Activated CD4-positive, alpha-beta T cell treated with anti-CD3 and anti-CD28 coated beads, Interleukin-2, amount 50 U/mL, for 48 hours (primary cell): Measurements from ENCODE around the gene UQCR11.

Source experiments
- DNase-seq, 2 experiments: peaks; one replicate each; pipeline ENCODE4 v3.0.0-alpha.2; 2020

UQCR11 gene

GRCh38 chr19:1566392-1567115 lies 38.7 kb downstream of the UQCR11 start:
- DNase-seq, result no peak

DNA sequence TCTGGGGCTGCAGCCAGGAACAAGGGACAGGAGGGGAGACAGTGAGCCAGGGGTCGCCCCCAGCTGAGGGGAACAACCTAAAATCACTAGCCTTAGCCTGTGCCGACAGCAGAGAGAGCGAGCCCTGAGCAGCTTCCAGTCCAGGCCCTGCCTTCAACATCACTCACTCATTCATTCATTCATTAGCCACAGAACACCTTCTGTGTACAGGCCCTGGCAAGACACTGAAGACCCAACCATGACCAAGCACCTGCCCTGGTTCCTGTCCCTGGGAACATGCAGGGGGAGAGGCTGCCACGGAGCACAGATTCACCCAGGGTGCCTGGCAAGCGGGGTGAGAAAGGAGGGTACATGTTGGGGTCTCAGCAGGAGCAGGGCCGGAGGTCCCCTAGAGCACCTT lies 42.0 kb downstream of the UQCR11 start:
- DNase-seq, result no peak

GRCh38 chr19:1561236-1561842 lies 43.9 kb downstream of the UQCR11 start:
- no peak for DNase-seq

- DNase-seq, result no peak
These were observed 44.9 kb downstream of the UQCR11 start for GRCh38 chr19:1560286-1560882.

GRCh38 chr19:1558552-1558951 lies 46.7 kb downstream of the UQCR11 start:
- no peak for DNase-seq

GRCh38 chr19:1556390-1557070 lies 48.7 kb downstream of the UQCR11 start:
- no peak for DNase-seq

DNA sequence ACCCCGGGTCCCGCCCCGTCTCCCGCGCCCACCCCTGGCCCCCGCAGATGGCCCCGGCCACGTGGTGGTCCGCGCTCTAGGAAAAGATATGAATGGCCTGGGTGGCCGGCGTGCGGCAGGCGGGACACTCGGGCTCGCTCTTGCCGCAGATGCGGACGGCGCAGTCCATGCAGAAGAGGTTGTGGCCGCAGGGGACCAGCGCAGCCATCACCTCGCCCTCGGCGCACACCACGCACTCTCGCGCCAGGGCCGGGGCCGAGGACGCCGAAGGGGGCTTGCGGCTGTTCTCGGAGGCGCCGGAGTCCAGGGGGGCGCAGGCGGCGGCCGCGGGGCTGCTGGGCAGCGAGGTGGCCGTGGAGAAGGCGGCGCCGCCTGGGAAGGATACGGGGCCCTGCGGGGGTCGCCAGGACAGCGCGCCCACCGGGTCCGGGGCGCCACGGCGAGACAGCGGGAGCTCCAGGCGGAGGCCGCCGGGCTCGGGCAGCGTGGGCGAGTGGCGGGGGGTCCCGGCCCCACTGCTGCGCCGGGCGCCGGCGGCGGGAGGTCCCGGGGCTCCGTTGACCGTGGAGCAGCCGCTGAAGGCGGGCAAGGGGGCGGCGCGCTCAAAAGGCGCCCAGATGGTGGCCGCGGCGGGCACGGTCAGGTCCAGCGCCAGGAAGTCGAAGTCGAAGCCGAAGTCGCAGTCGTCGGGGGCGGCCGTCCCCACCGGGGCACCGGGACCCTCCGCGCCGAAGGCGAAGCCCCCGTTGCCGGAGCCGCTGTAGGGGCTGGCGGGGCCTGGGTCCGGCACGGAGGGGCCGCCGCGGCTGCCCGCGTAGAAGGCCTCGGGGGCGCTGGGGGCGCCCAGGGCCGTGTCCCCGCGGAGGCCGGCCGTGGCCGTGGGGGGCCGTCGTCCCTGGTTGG lies 49.5 kb downstream of the UQCR11 start:
- DNase-seq, result no peak

- no peak for DNase-seq
These were observed 50.3 kb downstream of the UQCR11 start for GRCh38 chr19:1554968-1555367.

- no peak for DNase-seq
These were observed 51.8 kb downstream of the UQCR11 start for GRCh38 chr19:1553415-1553814.

DNA sequence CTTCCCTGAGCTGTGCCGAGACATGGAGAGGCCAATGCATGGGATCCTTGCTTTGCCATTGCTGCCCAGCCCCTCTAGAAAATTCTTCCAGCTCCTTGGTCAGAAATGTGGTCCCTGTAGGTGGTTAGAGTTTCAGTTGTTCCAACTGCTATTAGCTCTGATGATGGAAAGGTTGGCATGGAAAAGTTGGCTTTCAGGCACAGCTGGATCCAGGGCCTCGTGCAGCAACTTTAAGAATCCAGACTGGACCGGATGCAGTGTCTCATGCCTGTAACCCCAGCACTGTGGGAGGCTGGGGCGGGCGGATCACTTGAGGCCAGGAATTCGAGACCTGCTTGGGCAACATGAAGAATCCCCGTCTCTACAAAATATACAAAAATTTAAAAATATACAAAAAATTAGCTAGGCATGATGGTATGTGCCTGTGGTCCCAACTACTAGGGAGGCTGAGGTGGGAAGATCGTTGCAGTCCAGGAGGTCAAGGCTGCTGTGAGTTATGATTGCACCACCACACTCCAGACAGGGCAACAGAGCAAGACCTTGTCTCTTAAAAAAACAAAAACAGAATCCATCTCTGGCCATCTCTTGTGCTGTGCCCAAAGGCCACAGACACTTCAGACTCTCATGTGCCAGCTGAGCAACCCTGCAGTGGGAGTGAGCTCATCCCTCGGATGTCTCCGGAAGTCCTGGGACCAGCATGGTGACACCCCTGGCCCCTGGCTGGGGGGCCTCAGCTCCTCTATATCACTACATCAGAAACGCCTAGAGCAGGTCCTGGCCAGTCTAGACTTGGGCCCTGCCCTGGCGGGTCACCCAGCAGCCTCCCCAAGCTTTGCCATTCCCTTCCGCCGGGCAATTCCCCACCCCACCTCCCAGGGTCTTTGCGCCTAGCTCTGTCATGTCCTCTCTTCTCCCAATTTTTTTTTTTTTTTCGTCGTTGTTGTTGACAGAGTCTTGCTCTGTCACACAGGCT lies 53.9 kb downstream of the UQCR11 start:
- no peak for DNase-seq

DNA sequence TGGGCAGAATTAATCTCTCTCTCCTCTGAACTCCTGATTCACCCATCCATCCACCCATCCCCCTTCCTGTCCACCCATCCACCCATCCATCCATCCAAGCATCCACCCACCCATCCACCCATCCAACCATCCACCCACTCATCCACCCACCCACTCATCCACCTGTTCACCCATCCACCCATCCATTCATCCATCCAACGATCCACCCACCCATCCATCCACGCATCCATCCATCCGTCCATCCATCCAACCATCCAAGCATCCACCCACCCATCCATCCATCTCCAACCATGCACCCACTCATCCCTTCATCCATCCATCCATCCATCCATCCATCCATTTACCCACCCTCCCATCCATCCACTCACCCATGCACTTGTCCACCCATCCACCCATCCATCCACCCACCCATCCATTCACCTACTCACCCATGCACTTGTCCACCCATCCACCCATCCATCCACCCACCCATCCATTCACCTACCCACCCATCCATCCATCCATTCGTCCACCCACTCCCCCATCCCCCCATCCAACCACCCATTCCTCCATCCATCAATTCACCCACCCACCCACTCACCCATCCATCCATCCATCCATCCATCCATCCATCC lies 55.8 kb downstream of the UQCR11 start:
- DNase-seq, result no peak
